ENCODE measurements around the gene SLC30A7. TPM values are rescaled to one million over a fixed set of nuclear protein-coding genes. Genes with fewer than 3 reads are reported as not detected.

Gene SLC30A7
- polyA plus RNA-seq, 10 donors: 9.1 to 14.9 (median 10.6) TPM

DNA sequence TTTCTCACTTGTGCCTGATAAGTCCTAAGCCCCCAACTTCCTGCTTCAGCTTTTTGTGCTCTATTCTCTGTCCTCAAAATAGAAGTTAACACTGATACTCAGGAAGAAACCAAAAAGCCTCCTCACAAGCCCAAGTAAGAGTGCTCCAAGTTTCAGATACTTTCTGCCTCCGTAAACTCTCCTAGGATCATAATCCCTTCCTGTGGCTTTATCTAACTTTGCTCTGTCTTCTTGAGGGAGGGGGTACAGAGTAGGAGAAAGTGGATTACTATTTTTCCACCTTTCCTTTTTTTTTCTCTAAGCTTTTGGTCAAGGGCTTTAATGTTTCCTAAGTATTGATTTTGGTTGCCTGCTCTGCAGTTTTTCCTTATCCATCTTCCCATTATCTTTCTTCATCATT is 75.1 kb downstream of the SLC30A7 start:
- DNase-seq: no peak

DNA sequence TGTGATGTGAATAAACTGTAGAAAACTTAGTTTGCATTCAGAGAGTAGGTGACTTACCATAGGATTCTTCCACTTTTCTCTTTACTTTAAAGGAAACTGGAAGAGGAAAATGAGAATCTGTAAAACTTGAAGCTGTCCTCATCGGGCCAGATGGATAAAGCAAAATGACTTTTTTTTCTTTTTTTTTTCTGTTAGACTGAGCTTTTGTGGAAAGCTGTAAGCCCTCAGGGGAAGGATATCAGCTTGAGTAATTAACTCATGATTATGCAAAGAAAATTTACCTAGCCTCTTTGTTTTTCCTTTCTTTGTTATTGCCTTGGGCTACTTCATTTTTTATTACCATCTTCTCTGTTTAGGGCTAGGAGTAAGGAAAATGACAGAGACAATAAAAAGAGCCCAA is 76.3 kb downstream of the SLC30A7 start:
- DNase-seq: no peak

DNA sequence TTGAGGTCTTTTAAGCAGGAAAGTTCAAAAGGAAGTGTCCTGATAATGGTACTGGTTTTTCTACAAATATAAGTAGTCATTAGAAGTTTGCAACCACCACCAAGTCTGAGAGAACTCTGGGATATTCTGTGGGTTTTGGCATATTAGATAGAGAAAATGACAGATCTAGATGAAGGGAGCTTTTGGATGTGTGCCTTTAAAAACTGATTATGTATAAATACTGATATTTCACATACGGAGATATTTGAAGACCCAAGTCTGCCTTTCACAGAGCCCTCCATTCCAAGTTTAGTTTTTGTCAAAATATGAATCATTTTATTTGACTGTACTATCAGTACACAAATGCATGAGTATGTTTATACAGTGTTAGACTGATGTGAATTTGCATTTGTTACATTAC is 81.0 kb downstream of the SLC30A7 start:
- DNase-seq: no peak

DNA sequence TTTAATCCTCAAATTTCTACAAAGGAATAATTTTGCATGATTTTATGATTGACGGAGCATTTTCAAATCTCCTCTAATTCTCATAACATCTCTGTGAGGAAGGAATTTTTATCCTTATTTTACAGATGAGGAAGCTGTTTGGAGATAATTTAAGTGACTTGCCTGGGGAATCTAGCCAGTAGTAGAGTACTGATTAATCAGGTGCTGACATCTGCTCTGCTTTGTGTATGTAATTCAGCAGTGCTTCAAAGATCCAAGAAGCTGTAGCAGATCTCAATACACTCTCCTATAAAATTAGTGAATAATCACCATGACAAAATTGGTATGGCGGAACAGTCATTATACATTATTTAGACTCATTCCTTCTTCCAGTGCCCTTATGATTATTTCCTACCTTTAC is 83.7 kb downstream of the SLC30A7 start:
- DNase-seq: no peak

DNA sequence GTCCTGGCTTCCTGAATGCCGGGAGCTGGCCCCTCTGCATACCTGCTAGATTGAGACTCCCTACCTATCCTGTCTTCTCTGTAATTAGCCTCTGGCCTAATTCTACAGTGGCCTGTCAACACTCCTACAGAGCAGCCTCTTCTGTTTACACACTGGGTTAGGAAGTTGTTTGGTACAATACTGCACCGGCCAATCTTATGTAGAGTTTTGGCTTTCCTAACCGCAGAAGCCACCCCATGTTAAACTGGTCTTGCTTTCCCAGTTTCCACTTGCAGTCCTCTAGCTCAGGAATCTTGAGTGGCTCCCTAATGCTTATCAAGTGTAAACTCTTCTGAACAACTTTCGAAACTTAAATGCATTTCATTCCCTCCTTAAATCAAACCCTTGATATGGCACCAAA is 86.9 kb downstream of the SLC30A7 start:
- no peak for DNase-seq

DNA sequence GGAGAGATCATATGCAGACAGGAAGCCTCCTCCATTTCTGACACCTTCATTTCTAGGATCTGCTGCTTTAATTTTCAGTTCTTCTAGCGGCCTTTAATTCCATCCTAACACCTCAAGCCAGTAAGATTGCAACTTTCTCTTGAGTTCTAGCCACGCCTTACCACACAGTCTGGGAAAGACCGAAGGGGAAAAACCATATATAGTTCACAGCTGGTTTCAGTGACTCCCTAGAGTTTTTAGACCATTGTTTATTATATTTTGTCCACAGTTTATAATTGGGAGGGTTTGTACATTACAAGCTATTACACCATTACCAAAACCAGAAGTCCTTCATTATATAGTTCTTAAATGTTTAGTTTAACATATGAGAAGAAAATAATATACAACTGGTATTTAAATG is 92.2 kb downstream of the SLC30A7 start:
- DNase-seq: no peak

DNA sequence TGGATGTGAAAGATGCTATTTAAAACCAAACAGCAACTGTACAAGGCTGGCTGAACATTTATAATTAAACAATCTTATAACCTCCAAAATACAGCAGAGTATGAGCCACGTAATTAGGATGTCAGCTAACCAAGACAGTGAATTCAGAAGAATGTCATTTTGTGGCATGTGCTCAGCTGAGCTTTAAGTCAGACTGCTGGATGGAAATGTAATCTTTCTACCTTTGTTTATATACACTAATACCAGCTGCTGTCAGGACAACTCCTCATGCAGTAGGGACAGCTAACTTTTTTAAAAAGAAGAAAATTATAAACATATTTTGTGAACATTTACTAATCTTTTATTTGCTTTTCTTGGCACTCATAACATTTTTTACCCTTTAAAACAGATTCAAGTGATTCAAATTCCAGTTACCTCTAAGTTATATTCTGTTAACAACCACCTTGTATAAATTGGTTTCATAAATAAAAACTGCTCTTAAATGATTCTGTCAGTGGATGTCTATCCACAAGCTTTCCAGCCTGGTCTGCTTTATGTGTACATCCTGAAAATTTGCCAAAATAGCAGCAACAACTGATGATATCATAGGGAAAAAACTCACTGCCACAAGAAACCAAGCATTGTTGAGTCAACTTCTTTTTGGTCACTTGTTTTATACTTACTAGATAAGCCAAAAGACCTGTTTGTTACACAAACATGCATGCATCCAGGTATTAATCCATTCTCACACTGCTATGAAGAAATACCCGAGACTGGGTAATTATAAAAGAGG is 93.6 kb downstream of the SLC30A7 start:
- DNase-seq: peak in 2 of 3 donors; percentile 28 to 60

DNA sequence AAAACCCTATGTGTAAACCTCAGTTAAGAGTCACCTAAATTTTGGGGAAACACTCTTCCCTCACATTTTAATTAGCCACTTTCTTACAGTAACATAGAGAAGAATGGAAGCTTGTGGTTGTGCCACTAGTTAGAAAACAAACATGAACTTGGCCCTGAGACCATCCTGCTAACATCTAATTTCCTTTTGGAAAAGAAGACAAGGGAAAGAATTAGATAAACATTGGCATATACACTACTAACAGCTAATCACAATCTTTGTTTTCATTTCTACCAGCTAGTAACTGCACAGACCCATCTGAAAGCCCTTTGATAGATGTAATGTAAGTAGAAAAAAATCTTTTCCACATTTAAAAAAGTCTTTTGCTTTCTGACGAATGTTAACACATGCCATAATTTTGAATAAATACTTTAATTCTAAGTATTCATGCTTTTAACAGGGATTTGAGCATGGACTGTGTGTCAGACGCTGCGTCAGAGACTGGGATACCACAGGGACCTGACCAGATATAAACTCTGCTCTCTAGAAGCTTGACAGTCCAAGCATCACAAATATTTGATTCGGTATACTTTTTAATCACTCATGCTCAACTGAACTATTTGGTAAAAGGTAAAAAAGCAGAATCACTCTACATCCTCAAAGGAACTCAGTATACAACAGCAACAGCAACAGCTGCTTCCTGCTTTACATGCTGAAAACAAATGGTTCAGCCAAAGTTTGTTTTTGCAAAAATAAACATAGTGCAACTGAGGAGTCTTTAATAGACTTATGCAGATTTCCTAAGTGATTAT is 99.5 kb downstream of the SLC30A7 start:
- DNase-seq: peak in 1 of 3 donors; percentile 48

DNA sequence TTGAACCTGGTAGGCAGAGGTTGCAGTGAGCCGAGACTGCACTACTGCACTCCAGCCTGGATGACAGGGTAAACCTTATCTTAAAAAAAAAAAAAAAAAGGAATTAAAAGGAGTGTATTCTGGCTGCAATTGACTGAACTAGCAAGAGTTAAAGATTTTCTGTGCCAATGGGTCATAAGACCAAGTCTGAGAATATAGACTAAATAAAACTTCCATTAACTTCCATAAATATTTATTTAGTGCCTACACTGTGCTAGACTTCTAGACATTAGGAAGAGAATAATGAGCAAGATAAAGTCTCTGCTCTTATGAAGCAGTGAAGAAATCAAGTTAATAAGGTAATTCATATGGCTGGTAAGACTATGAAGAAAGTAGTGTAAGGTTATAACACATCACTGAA is 102.5 kb downstream of the SLC30A7 start:
- DNase-seq: no peak

DNA sequence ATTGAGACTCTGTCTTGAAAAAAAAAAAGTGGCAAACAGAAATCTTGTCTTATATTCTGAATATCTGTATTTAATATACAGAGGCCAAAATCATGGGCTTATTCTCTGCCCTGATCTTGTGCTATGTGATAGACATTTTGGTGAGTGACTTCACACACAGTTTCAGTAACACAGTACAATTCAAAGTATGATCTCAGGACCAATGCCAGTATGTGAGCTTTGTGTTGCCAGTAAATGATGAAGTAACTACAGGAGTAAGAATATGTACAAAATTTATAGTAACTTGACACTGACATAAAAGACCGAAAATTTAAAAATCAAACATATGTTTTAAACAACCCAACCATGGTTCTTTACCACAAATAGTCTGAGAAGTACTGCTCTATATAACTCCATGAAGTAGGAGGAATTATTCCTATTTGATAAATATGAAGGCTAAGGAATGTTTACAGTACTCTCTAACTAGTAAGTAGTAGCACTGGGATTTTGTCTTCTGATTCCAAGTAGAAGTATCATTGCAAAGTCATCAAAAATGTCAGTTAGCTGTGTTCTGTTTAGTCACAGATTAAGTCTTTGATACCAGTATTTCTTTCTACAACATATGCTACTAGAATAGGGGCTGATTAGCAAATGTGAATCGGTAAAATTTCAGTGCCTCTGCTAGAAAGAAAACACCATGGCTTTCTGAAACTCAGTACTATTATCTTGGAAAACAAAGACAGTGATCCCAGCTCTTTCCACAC is 104.4 kb downstream of the SLC30A7 start:
- DNase-seq: no peak

DNA sequence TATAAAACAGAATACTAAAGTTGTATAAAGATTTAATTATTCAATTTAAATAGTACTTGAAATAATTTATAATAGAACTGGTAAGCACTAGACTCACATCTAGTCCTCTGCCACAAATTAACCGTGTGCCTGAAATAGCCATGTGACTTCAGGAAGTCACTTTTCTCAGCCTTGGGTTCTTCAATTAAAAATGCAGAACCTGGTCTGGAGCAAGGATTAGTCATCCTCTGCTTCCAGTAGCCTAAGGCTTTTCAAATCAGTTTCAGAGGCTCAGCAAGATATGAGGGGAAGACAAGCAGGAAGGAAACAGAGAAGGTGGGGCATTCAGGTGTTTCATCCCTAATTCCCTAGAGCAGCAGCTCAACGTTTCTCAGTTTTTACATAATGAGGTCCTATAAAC is 106.7 kb downstream of the SLC30A7 start:
- DNase-seq: no peak

DNA sequence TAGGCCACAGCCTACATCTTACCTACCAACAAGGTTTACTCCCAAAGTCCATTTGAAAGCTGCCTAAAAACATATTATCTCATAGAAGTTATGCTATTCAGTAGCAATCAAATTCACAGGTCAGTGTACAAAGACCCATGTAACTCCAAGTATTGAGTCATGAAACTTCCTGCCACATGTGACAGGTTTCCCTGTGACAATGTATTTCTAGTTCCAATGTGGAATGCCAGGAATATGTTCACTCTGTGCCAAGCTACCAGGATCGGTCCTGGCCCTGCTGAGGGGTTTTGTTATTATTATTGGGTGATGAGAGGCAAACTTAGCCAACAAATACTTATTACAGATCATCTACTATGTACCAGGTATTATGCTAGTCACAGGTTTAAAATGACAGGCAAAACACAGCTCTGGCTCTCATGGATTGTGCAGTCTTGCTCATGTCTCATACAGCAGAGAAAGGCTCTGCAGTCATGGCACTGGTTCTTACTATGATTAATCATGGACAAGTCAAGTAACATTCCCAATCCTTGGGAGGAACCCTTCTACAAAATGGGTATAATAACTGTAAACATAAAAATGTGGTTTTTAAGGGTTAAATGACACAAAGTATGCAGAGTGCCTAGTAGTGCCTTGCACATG is 107.2 kb downstream of the SLC30A7 start:
- no peak for DNase-seq

DNA sequence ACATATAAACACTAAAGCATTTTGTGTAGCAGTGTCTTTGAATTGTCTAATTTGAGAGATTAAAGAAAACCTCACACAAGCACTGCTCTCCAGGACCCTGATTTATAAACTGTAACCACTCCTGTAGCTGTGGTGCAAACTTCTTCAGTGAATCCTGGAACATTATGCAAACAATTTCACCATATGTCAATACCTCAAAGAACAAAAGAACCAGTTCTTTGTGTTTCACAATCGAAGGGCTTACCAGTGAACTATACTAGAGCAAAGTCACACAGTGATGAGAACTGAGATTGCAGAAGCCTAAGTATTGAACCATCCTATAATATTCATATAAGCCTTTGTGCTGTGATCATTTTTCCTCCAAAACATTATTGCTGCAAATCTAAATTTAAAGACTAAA is 108.2 kb downstream of the SLC30A7 start:
- DNase-seq: no peak

DNA sequence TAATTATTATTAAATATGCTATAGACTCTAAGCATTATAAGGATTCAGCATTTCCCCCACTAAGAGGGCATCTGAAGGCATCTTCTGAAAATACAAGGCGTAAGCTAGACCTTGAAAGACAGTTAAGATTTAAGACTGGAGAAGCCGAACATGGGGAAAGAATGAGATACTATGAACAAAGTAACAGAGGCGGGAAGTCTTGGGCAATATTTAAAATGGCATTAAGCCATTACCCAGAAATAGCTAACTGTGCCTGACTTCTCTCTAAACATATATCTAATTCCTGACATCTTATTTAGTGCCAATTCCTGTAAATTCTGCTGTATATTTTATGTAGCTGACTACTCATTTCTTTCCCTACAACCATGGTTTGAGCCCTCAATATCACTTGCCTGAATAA is 108.8 kb downstream of the SLC30A7 start:
- DNase-seq: no peak

DNA sequence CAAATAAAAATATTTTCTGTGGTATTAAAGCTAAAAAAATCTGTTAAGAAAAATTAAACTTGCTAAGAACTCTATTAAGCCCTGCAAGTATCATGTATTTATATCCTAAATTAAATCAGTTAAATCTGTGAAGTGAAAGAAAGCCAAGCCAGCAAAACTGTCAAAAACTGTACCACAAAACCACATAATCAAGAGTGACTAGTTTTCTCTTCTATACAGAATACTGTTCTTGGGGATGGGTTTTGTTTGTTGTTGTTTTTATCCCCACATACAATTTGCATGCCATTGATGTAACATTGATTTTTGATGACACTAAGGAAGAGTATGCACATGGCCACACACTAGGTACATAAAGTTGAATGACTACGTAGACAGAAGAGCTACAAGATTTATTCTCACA is 109.3 kb downstream of the SLC30A7 start:
- DNase-seq: no peak

DNA sequence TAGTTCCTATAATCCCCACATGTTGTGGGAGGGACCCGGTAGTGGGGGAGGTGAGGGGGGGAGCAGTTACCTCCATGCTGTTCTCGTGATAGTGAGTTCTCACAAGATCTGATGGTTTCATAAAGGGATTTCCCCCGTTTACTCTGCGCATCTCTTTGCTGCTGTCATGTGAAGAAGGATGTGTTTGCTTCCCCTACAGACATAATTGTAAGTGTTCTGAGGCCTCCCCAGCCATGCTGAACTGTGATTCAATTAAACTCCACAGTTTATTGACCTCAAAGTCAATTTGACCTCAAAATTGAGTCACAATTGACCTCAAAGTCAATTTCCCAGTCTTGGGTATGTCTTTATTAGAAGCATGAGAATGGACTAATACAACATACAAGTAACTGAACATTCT is 110.0 kb downstream of the SLC30A7 start:
- no peak for DNase-seq

DNA sequence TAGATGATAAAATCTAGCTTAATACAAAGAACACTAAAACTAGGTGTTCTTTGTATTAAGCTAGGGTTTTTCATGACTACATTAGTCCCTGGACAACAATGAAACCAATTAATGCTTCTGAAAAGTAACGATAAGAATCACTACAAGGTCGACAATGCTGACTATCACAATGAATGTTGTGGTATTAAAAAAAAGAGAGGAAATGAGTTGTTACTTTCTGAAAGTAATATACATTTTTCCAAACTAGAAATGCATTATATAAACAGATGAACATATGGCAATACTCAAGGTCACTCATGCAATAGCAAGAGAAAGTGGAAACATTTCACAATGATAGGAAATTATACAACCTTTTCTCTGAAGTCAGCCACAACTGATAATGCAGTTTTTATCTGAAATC is 110.7 kb downstream of the SLC30A7 start:
- DNase-seq: no peak

DNA sequence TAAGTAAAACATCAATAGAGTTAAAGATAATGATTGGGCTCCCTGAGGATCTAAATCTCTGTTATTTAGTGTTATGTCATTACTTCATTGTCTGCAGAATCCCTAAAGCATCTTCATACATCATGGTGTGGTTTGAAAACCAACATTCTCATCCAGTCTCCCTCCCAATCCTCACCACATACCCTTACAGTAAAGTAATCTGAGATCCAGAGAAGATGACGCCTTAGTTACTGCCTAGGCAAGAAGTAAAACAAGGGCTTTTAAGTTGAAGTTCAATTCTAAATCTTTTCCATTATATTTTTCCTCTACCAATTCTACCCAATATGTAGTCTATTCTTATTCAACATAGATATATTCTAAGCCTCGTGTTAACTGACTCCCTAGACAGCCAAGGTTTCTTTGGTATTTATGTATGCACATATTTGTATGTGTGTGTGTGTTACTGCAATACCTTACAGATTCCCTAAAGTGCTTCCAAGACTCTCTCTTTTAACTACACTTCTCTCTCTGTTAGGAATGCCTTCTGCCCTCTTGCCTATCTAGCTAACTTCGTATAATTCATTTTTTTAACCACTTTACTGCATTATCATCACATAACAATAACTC is 112.4 kb downstream of the SLC30A7 start:
- DNase-seq: no peak

DNA sequence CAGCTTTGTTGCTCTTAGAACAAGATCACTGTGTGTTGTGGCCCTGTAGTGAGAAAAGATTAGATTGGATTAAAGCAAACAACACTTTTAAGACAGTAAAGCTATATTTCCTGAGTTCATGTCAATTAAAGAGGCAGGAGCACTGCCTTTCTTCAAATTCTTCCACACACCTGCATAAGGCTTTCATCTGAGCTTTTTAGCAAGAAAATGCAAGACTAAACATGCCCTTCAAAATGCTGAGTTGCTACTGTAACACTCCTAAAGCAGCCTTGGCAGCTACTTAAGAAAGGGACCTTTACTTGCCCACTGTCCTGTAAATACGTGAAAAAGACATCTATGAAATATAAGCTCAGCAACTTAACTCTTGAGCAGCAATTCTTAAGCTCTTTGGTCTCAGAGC is 117.9 kb downstream of the SLC30A7 start:
- no peak for DNase-seq

DNA sequence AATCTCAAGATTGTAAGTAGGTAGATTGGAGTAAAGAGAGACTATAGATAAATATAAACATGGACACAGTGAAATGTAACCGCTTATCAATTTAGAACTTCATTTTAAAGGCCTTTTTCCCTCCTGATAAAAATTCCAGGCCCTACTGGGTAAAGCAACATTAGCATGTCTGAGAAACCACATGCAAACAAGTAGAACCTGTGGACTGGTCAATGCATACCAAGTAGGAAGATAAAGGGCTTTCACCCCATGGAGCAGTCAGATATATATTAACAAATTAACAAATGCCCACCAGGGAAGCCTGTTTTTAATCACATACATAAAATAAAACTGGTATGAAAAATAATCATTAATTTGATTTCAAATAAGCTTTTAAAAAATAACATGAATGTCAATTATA is 121.6 kb downstream of the SLC30A7 start:
- DNase-seq: no peak

DNA sequence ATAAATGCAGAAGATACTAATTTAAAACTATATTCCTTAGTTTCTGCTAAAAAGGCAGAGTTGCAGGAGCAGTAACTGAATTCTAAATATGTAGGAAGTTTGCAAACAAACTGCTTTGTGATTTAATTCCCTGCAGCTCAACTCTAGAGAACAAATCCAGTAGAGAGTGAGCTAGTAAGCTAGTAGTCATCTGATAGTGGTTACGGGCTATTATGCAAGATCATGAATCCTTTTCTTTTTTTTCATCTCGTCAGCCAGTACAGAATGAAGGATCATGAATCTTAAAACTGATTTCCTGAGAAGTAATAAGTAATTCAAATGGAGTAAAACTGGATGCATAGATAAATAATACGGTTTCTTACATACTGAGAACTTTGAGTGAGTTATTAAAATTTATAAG is 126.4 kb downstream of the SLC30A7 start:
- no peak for DNase-seq

DNA sequence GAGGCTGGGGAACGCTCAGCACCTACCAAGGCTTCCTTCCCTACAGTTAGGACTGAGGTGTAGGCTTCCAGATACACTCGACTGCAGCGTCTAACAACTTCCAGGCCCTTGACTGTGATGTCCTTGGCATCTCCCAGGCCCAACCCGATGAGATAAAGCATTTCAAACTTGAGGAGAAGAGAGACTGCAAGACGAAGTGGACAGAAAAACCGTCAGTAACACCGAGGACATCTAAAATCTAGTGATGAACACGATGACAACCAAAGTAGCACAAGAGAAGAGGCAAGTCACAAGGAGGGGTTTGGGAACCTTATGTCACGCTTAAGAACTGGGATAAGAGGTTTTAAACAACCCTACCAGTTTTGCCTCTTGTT is 129.4 kb downstream of the SLC30A7 start:
- DNase-seq: no peak

Measured in muscle of back (tissue), 11 donors.